ENCODE measurements around the gene IFNL2.

IFNL2 gene

GRCh38 chr19:39318690-39319089, 50.5 kb downstream of the IFNL2 start:
- DNase-seq (ENCODE audit: low read depth), result no peak

GRCh38 chr19:39319098-39319891, 51.1 kb downstream of the IFNL2 start:
- DNase-seq (ENCODE audit: low read depth), result no peak

Data from stimulated activated CD8-positive, alpha-beta memory T cell treated with anti-CD3 and anti-CD28 coated beads, Interleukin-12 subunit alpha, Interleukin-12 subunit beta, amount 100 ng/mL, for 4 hours (primary cell).